HG02678 (cell line): ENCODE measurements around the gene PICK1.
"Not testable (repeated sequence)": the region's sequence is repeated elsewhere in the genome, so short reads cannot be mapped to it uniquely, and the experiment has no call there.

Experiments
- ATAC-seq: cut with Tn5 transposase; IDR thresholded peaks from one replicate; pipeline ENCODE4 v1.9.1; 2021; ENCODE audit warnings: mild to moderate bottlenecking, moderate library complexity; ENCODE audit not compliant: unreplicated experiment

PICK1 gene

DNA sequence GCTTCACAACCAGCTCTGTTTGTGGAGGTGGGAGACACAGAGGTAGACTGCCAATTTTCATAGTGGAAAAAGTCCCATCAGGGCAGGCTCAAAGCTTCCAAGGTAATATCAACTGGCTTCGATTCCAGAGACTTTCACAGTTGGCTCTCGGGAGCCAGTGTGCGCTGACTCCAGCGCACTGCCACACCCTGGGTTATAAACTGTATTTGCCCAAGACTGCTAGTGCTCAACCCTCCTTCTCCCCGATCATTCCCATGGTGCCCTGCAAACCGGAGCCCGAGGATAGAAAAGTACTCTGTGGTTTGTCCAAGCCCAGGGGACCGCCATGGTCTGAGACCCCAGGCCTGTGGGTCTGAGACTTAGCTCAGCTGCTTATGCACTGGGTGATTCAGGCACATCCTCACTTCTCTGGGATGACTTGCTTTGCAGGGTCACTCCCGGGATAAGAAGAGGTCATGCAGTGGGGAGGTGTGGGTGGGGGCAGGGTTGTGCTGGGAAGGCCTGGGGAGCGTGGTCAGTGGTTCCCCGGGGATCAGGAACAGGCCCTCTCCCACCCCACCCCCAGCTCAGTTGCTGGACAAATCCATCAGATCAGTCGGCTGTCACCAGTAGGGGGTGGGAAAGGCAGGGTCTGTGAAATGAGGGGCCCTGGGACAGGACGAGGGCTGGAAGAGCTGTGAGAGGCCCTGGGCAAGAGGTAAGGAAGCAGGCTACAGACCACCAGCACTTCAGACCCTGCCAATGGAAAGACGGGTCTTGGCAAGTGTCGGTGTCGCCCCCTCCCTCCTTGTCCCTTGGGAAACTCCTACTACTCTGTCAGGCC lies 26.7 kb upstream of the PICK1 start:
- no peak for ATAC-seq

DNA sequence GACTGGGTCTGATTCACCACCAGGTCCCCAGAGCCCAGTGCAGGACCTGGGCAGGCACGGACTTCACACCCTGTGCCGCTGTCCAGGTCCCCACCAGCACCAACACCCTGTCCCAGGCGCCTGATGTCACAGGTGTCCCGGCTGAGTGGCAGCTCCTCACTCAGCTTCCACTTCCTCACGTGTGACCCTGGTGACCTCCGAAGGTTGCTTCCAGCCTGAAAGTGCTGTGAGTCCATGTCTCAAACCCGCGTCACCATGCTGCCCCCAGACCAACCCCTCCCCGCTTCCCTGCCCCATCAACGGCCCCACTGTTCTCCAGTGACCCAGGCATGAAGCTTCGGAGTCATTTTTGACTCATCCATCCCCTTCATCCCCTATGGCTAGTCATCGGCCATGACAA lies 25.7 kb upstream of the PICK1 start:
- no peak for ATAC-seq

DNA sequence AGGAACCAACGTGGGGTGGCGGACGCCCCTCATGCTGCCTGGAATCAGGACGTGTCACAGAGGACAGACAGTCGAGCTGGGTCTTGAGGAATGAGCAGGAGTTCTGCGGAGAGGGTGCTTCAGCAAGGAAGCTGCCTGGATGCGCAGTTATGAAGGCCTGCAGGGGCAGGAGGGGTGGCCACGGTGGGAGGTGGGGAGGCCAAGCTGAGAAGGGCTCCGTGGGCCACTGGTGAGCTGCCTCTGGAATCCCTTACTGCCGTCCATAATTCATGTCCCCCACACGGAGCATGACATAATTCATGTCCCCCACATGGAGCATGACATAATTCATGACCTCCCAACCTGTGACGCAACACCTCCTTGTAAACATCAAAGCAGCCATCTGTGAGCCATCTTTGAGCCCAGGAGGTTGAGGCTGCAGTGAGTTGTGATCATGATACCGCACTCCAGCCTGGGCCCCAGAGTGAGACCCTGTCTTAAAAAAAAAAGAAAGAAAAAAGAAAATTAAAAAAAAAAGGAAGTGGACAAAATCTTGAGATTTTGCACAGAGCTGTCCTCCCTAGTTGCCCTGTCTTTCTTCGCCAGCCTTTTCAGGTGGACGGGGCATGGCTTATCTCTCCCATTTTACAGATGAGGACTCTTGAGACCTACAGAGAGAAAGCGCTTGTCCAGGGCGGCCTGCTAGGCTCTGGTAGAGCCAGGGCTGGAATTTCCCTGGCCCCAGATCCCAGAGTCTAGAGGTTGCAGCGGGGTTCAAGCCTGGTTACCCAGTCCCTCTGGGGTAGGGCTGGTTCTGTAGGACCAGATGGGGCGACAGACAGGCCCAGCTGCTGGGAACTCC lies 24.3 kb upstream of the PICK1 start:
- no peak for ATAC-seq

DNA sequence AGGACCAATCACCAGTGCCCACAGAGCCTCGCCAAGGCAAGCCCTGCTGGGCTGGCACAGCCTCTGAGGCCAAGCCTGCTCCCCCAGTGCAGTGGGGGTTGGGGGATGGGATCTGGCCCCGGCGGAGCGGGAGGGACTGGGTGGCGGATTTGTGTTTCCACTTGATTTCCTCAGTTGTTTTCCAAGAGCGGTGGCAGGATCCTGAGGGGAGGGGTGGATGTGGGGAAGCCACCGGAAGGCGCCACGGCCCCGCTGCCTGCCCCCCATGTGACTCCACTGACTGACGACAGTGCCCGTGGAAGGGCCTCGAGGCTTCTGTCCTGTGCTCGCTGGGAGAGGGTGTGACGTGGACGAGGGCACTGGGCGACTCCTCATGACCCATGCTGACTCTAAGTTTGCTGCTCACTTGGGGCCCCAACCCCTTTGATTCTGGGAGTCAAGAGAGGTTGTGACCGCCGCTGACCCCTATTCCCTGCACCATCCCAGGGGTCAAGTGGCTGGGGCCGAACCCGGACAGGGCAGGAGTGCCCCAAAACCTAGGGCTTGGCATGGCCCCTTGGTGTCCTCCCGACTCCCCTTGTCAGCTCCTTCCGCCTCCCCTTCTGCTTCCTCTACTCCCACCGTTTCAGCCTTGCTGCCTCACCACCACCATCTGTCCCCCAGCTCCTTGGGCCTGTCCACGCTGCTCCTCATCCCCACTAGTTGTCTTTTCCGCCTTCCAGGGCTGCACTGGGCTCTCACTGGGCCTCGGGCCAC lies 23.5 kb upstream of the PICK1 start:
- ATAC-seq = no peak

DNA sequence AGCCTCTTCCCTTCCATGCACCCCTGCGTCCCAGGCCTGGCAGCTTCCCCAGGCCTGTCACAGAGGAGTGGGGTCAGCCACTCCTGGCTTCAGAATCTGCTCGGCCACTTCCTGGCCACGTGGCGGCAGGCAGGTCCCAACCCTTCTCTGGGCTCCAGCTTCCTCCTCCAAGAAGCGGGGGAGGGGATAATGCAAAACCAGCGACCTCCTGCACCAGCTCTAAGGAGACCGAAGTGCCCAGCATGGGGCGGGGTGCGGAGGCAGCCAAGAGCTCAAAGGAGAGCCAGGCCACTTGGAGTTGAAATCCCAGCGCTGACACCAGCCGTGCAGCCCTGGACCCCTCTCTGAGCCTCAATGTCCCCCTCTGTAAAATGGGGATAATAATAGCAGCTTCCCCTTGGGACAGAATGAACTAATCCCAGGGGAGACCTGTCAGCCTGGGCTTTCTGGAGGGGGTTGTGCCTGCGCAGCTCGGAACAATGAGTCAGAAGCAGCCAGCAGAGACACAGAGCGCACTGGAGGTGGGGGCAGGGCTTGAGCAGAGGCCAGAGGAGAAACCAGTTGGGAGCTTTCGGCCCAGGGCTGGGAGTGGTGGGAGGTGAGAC lies 22.8 kb upstream of the PICK1 start:
- ATAC-seq = no peak

DNA sequence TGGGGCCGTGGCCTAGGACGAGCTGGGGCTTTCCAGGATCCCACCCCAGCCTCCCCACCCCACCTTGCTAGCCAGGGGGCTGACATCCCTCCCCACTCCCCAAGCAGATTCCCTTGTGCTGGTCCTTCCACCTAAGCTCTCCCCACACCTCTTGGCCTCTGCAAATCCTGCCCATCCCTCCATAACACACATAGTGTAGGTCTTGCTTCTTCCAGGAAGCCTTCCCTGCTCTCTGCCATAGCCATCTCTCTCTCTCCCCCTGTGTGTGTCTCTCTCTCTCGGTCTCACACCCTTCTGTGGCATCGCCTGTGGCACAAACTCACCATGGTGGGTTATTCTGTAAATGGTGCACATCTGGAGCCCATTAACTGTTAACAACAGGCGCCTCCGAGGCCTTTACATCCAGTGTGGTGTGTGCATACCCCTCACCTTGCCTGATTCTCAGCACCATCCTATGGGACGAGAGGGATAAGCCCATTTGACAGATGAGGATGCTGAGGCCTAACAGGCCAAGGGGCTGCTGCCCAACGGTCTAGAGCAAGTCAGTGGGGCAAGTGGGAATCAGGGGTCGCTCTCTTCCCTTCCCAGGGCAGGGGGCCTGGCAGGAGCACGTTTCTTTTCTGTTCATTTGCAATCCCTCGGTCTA lies 22.2 kb upstream of the PICK1 start:
- no peak for ATAC-seq

DNA sequence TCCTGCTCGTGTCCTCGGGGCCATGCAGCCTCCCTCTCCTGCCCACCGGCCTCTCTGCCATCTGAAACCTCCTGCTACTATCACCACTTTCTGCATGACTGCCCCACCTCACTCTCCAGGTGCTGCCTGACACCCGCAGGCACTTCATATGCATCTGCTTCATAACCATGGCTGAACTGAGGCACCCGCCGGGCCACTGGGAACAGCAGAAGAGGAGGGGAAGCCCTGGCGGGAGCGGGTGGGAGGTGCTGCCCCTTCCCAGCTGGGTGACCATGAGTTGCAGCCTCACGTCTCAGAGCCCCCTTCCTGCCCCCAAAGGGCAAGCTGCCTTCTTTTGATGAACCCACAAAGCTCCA lies 21.7 kb upstream of the PICK1 start:
- no peak for ATAC-seq

DNA sequence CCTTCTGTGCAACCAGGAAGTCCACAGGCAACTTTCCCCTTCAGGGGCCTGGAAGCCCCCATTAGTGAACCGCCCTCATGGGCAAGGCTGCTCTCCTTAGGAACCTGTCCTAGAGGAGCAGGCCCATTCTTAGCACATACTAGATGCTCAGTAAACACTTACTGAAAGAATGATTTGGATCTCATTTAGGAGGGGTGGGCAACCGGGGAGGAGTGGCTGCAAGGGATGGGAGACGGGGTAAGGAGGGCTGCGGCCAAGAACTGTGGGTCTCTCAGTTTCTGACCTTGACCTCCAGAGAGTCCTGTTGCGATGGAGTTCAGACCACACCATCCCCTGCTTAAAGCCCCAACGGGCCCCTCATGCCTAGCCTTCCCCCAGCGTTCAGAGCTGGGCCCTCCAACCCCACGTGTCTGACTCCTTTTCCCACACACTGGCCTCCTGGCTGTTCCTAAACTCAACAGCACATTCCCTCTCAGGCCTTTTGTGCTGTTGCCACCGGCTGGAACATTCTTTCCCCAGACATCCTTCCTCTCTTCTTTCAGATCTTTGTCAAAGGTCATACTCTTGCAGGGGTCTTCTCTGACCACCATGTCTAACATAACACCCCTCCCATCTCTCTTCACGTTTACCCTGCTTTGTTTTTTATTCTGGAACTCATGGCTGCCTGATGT lies 20.7 kb upstream of the PICK1 start:
- ATAC-seq = no peak

DNA sequence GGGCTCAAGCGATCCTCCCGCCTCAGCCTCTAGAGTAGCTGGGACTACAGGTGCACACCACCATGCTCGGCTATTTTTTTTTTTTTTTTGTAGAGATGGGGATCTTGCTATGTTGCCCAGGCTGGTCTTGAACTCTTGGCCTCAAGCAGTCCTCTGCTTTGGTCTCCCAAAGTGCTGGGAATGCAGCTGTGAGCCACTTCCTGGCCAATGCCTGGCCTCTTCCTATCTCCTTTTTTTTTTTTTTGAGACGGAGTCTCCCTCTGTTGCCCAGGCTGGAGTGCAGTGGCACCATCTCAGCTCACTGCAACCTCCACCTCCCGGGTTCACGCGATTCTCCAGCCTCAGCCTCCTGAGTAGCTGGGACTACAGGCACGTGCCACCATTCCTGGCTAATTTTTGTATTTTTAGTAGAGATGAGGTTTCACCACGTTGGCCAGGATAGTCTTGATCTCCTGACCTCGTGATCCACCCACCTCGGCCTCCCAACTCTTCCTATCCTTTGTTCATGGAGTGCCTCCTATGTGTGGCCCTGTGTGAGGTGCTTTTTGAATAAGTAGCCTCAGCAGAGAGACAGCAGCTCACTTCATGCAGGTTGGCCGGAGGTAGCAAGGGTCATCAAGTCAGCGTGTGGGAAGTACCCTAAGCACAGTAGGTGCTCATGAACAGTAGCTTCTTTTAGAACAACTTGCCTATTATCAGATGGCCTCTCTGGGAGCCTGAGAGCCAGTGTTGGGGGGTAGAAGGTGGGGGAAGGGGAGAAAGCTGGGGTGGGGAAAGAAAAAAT lies 19.6 kb upstream of the PICK1 start:
- not testable (repeated sequence) for ATAC-seq

DNA sequence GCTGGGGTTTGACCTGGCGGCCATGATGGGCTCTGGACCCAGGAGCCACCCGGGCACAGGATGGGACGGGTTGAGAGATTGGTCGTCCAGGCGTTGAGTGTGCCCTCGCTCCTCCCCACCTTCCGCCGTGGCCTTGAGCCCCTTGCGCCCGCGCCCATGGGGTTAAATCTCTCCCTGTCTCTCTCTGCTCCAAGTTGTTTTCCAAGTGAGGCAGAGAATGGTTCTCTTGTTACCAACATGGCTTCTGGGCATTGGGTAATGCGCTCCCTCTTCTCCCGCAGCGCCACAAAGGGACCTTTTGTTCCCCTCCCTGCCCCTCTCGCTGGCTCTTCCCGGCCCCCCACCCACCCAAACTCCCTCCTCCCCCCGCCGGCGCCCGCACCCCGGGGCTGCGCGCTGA lies 18.8 kb upstream of the PICK1 start:
- no peak for ATAC-seq

DNA sequence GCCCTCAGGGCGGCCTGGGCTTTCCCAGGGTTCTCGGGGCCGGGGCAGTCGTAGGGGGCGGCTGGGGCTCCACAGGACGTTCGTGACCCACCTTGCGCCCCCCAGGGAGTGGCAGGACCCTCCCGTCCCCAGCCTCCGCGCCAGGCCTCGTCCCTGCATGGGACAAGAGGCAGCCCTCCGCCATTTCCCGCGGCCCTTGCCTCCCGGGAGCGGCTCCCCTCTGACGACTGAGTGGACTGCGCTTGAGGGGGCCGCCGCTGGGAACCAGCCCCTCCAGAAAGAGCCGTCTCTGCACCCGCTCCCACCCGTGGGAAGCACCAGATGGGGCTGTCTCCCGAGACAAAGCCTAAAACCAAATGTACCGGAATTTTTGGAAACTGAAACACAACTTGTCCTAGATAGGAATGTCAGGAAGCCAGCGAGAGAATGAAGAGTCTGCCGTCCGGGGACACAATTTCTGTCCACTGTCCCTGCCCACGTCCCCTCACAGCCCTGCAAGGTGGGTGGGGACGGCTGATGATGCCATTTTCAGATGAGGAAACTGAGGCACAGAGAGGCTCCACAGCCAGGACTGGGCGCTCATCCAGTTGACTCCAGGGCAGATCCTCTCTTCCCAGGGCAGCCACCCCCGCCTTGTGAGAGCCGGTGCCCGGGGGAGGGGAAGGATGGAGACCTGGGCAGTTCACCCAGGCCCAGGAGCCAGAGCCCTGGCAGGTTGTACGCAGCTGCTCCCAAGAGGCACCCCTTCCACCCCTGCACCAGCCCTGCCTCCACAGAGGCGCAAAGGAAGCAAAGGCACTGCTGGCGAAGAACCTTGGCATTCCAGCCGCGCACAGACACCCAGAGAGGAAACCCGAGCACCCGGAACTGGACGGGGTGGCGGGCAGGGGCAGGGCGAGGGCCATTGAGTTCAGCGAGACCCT lies 18.1 kb upstream of the PICK1 start:
- ATAC-seq = no peak

DNA sequence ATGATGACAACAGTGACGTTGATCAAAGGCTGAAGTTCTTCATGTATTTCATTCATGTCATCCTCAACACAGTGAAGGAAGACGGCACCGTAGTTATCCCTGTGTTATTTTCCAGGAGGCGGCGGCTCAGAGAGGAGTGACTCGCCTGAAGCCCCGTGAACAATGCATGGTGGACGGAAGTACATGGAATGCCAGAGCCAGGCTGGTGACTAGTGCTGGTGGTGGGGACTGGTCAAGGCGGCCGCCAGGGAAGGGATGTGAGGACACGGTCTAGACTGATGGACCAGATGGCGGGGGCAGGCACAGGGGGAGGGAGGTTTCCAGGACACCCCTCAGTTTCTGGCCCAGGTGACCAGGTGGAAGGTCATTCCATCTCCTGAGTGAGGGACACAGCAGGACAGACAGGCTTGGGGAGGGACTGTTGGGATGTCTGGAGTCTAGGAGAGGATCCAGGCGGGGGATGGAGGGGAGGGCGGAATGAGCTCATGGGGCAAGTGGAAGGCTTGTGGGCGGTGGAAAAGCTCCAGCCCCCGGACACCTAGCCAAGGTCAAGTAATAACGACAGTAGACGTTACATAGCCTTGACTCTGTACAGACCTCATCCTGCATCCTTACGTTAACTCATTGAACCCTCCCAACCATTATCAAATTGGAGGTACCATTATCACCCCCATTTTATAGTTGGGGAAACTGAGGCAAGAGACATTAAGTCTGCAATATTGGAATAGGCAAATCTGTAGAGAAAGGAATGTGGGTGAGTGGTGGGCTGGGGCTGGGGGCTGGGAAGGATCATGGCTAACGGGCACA lies 16.0 kb upstream of the PICK1 start:
- ATAC-seq = no peak

DNA sequence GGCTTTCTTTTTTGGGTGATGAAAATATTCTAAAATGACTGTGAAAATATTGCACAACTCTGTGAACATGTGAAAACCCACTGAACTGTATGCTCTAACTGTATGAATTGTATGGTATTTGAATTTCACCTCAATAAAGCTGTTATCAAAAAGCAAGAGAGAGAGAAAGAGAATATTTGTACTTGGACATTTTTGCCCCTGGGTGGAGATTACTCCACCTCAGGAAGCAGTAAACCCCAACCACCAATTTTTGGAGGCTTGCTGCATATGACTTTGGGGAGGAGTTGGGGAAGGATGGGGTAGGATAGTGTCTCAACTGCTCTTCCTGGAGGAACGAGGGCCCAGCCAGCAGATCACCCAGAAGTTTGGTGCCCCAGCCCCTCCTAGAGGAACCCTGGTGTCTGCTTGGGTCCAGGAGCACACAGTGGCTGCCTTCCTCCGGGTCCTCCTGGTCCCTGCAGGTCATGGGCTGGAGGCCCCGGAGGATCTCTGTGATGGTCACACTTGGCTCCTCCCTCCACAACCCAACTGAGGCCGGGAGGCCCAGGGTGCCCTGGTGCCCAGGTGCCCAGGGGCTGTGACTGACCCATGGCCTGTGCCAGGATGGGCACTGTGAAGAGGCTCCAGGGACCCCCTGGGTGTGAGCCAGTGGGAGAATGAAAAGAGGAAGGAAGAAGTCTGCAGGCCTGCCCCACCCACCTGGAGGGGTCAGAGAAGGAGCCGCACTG lies 15.3 kb upstream of the PICK1 start:
- no peak for ATAC-seq

DNA sequence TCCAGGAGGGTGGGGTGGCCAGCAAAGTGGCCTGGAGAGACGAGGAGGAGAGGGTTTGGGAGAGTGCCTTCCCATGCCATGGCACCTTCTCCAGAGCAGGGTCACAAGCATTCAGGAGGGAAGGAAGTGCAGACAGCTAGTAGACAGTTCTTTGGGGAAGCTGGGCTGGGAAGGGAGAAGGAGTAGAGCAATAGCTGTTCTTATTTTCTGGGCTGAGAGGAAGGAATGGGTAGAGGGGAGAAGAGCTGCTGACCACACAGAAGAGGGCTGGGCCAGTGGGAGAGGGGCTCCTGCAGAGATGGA lies 14.8 kb upstream of the PICK1 start:
- no peak for ATAC-seq

DNA sequence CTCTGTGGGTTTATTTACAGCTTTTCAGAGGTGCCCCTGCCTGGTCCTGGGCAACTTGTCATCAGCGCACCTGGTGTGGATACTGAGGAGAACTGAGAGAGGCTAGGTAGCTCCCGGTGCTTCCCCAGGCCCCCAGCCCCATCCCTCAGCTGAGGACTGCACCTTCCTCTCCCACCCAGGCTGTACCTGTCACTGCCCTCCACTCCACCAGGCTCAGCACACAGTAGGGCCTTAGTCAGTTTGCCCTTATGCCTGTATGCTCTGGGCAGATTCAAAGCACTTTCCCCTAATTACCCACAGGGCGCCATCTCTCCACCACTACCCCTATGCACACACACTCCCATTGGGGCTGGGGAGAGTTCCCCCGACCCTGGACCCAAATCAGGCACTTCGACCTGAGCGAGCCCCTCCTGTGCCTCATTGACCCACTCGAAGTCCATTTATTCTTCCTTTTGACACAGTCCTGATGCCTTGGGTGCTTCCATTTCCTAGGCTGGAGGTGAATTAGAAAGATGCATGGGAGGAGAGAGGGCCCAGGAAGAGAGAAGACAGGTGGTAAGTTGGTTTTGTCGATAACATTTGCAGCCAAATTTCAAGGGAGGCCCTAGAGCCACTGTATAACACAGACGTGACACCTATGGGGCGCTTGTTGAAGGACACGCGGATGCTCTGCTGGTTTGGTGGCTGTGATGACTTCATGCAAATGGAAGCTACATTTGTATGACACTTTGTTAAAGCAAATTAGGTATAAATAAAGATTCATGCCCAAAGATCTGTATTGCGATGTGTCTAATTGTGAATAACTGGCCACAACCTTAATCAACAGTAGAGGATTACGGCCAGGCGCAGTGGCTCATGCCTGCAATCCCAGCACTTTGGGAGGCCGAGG lies 13.8 kb upstream of the PICK1 start:
- ATAC-seq = no peak
